Mucosa of stomach (tissue), 1 donor: Measurements from ENCODE around the gene AP1S2.

Experiments
- H3K27me3 ChIP-seq: one replicate; pipeline ENCODE4 v1.7.0; 2013; ENCODE audit warnings: mild to moderate bottlenecking, low read length; ENCODE audit not compliant: control insufficient read depth, insufficient read depth
- H3K36me3 ChIP-seq: one replicate; pipeline ENCODE4 v1.7.0; 2013; ENCODE audit warnings: low read length; ENCODE audit not compliant: control insufficient read depth, insufficient read depth
- H3K4me1 ChIP-seq: one replicate; pipeline ENCODE4 v1.7.0; 2013; ENCODE audit warnings: mild to moderate bottlenecking, low read length; ENCODE audit not compliant: control insufficient read depth, insufficient read depth
- H3K4me3 ChIP-seq: one replicate; pipeline ENCODE4 v1.7.0; 2013; ENCODE audit warnings: low read length
- H3K9ac ChIP-seq: one replicate; pipeline ENCODE4 v1.7.0; 2013; ENCODE audit warnings: mild to moderate bottlenecking, low read length, moderate library complexity
- H3K9me3 ChIP-seq: one replicate; pipeline ENCODE4 v1.7.0; 2013; ENCODE audit warnings: mild to moderate bottlenecking, low read length, moderate library complexity; ENCODE audit not compliant: control insufficient read depth
- donor health status: Pancreatic carcinoma.

The AP1S2 gene

DNA sequence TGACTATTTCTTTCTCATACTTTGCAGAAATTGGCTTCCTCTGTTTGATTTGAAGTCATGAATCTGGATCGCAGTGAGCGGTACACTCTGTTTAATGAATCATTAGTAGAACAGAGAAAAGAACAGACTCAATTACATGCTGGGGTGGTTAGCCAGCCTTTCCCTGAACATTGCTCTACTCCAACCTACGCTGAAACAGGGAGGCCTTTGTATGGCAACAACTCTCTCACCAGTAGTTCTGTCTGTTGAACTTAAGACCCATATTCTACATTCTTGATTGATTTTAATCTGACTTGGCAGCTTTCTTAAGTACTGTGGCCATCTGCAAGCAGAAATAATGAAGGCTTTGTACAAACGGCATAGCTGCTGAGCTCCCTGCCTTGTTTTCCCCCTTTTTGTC is 19.0 kb upstream of the AP1S2 start:
- no peaks in the 10 kb centered on the region for H3K27me3 ChIP-seq
- no peak overlapping the region for H3K4me3 ChIP-seq
- no peaks in the 10 kb centered on the region for H3K36me3 ChIP-seq
- H3K4me1 ChIP-seq = peaks cover 4% of the 10 kb centered on the region
- no peak overlapping the region for H3K9ac ChIP-seq
- no peaks in the 10 kb centered on the region for H3K9me3 ChIP-seq

DNA sequence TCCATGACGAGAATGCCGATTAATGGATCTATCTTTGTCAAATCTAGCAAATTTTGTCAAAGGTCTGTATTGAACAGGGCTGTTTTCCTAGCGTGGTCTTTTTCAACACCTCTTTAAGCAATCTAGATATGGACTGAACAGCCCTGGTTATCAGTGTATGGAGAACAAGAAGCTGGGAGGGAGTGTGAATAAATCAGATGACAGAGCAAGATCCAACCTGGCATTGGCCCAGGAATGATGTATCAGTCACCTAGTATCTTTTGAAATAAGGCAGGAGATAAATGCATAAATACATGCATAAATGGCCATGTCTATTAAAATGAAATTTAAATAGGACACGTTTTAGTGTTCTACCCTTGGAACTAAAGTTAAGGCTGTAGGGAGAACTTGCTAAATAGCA is 15.7 kb upstream of the AP1S2 start:
- Histone ChIP-seq H3K4me1 (peaks cover 4% of the 10 kb centered on the region), H3K9ac (no peak overlapping the region), H3K36me3 (no peaks in the 10 kb centered on the region), H3K4me3 (no peak overlapping the region), H3K27me3 (no peaks in the 10 kb centered on the region), H3K9me3 (no peaks in the 10 kb centered on the region)

DNA sequence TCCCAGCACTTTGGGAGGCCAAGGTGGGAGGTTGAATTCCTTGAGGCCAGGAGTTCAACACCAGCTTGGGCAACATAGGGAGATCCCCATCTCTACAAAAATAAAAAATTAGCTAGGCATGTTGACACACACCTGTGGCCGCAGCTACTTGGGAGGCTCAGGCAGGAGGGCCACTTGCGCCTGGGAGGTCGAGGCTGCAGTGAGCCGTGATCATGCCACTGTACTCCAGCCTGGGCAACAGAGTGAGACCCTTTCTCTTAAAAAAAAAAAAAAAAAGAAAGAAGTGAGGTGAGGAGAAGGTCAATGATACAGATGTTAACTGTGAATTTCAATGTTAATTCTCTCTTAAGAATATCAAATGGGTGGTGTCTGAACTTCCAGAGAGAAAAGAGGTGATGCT is 15.1 kb upstream of the AP1S2 start:
- Histone ChIP-seq H3K4me1 (peaks cover 4% of the 10 kb centered on the region), H3K9me3 (no peaks in the 10 kb centered on the region), H3K4me3 (no peak overlapping the region), H3K36me3 (no peaks in the 10 kb centered on the region), H3K9ac (no peak overlapping the region), H3K27me3 (no peaks in the 10 kb centered on the region)

DNA sequence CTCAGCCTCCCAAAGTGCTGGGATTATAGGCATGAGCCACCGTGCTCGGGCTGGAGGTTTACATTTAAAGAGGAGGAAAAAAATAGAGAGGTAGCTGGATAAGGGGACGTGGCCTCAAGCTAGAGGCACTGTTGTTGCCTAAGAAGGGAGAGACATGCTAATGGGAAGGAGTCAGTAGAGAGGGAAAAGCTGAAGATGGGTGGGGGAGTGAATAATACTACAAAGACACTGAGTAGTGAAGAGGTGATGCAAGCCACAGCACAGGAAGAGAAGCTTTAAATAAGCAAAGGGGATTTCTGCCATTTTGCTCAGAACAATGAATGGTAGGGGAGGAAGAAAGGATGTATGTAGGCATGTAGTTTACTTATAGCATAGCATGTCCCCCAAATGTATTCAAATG is 11.5 kb upstream of the AP1S2 start:
- no peaks in the 10 kb centered on the region for H3K27me3 ChIP-seq
- no peaks in the 10 kb centered on the region for H3K36me3 ChIP-seq
- H3K9ac ChIP-seq = no peak overlapping the region
- no peaks in the 10 kb centered on the region for H3K9me3 ChIP-seq
- H3K4me1 ChIP-seq = no peaks in the 10 kb centered on the region
- no peak overlapping the region for H3K4me3 ChIP-seq

DNA sequence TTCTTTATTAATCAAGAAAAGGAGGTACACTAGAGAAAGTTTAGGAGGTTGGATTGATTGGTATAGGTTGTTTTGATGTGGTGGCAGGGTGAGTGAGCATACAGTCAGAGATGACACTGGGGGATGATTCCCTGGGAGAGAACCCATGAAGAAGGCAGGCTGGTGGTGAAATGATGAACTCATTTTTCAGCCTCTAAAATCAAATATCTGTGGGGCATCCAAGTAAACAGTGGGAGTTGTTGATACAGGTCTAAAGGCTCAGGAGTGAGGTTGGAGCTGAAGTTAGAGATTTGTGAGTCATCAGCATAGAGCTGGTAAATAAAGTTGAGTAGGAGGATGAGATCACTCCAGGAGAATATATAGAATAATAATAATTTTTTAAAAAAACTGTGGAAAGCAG is 10.0 kb upstream of the AP1S2 start:
- no peak overlapping the region for H3K4me3 ChIP-seq
- H3K4me1 ChIP-seq = no peaks in the 10 kb centered on the region
- no peak overlapping the region for H3K9ac ChIP-seq
- no peaks in the 10 kb centered on the region for H3K9me3 ChIP-seq
- no peaks in the 10 kb centered on the region for H3K27me3 ChIP-seq
- no peaks in the 10 kb centered on the region for H3K36me3 ChIP-seq

DNA sequence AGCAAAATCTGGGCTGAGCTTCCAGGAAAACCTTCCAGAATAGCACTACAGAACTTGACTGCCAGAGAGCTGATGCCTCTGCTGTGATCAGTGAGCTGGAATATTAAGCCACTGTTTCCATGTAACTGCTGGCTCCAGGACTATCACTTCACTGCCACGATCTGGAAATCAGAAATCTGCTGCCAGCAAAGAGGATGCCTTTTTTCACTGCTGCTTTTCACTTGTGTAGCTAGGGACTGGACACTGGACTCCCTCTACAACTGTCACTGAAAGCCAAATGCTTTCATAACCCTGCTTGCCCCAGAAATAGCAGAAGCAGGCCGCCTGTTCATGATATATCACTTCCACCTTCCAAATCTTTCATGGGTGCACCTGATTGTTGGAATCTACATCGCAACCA is 9.4 kb upstream of the AP1S2 start:
- H3K9me3 ChIP-seq = no peaks in the 10 kb centered on the region
- H3K36me3 ChIP-seq = no peaks in the 10 kb centered on the region
- no peaks in the 10 kb centered on the region for H3K4me1 ChIP-seq
- H3K9ac ChIP-seq = no peak overlapping the region
- H3K4me3 ChIP-seq = no peak overlapping the region
- no peaks in the 10 kb centered on the region for H3K27me3 ChIP-seq

DNA sequence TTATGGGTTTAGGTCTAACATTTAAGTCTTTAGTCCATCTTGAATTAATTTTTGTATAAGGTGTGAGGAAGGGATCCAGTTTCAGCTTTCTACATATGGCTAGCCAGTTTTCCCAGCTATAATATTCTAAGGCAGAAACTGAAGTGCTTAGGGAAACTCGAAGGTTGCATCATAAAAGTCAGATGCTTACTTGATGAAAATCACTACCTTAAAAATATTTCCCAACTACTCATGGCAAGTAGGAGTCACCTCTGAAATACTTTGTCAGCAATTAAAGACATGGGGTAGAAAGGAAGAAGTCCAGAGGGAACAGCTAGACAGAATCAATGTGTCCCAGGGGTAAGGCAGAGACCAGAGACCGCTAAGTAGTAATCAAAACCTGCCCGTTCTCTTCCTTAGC is 6.3 kb upstream of the AP1S2 start:
- H3K4me1 ChIP-seq = no peaks in the 10 kb centered on the region
- H3K9me3 ChIP-seq = no peaks in the 10 kb centered on the region
- no peaks in the 10 kb centered on the region for H3K27me3 ChIP-seq
- no peak overlapping the region for H3K4me3 ChIP-seq
- H3K36me3 ChIP-seq = no peaks in the 10 kb centered on the region
- H3K9ac ChIP-seq = no peak overlapping the region

DNA sequence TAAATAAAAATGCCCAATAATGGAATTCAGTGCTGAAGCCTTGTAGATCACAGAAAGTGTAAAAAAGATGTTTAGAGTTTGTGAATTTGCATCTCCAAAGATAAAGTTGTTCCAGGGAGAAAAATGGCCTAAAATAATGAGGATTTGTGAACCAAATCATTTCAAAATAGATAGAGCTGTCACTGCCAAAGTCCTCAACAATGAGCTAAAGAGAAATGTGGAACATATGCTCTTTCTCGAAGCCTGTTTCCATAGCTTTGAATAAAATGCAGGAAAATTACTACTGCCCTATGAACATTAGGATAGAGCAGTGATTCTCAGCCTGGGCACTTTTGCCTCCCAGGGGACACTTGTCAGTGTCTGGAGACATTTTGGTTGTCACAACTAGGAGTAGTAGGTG is 3.4 kb upstream of the AP1S2 start:
- Histone ChIP-seq H3K4me3 (no peak overlapping the region), H3K27me3 (no peaks in the 10 kb centered on the region), H3K4me1 (no peaks in the 10 kb centered on the region), H3K36me3 (no peaks in the 10 kb centered on the region), H3K9me3 (no peaks in the 10 kb centered on the region), H3K9ac (no peak overlapping the region)

DNA sequence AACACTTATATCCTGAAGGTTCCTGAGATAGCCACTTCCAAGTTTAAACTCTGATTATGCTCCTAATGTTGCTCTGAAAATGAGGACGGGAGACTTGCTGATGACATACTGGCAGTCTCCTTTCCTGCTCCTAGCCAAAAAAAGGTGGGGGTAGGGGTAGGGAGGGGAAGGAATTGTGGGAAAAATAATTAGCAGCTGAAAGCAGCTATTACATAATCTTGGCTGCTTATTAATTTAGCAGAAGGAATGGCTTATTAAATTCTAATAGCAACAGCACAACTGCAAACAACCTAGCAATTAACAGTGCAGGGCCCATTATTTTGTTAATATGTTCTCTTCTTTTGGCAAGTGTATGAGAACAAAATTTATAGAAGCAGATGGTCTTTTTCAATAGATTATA is 2.0 kb upstream of the AP1S2 start:
- Histone ChIP-seq H3K36me3 (no peaks in the 10 kb centered on the region), H3K4me3 (no peak overlapping the region), H3K9ac (no peak overlapping the region), H3K4me1 (no peaks in the 10 kb centered on the region), H3K27me3 (no peaks in the 10 kb centered on the region), H3K9me3 (no peaks in the 10 kb centered on the region)

DNA sequence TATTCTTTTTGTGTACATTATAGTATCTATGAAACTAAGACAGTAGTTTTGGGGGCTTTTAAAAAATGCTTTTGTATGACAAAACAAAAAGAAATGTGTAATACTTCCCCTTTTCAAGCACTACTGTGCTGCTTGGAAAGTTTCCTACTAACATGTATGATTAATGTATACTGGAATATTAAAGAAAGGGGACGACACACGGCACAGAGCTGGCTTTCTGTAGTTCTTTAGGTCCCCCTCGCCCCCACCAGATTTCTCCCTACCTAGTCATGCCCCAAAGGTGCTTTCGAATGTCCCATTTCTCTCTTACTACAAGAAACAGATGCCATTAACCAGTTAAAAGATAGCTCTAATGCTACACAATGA is 1.6 kb upstream of the AP1S2 start:
- no peaks in the 10 kb centered on the region for H3K36me3 ChIP-seq
- H3K9ac ChIP-seq = no peak overlapping the region
- no peak overlapping the region for H3K4me3 ChIP-seq
- no peaks in the 10 kb centered on the region for H3K9me3 ChIP-seq
- no peaks in the 10 kb centered on the region for H3K4me1 ChIP-seq
- H3K27me3 ChIP-seq = no peaks in the 10 kb centered on the region

DNA sequence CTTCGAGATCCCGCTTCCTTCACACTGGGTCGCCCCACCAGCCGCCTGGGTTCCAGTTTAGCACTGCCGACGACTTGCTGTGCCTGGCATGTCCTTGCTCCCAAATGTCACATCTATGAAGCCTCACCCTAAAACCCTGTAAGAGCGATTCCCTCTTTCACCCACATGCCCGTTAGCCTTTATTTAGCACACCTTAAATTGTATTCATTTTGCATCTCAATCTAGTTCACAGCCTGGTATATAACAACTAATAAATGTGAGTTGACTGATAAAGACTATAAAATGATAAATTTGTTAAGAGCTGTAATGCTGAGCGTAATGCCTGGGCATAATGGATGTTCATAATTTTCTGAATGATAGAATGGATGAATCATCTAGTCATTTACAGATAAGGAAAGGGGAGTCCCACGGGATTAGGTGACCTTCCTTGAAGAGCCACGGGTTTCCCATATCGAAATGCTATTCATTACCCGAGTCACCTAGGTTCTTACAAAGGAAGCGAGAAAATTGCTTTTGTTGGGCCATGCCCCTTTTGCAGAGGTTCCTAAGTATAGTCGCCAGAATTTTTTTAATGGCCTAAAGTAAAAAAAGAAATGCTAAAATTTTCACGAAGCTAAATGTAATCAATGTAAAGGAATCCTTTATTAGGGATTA is 1.1 kb upstream of the AP1S2 start:
- Histone ChIP-seq H3K4me1 (no peaks in the 10 kb centered on the region), H3K9me3 (no peaks in the 10 kb centered on the region), H3K27me3 (no peaks in the 10 kb centered on the region), H3K4me3 (peak overlapping the region; percentile 36), H3K36me3 (no peaks in the 10 kb centered on the region), H3K9ac (peak overlapping the region; percentile 64)

DNA sequence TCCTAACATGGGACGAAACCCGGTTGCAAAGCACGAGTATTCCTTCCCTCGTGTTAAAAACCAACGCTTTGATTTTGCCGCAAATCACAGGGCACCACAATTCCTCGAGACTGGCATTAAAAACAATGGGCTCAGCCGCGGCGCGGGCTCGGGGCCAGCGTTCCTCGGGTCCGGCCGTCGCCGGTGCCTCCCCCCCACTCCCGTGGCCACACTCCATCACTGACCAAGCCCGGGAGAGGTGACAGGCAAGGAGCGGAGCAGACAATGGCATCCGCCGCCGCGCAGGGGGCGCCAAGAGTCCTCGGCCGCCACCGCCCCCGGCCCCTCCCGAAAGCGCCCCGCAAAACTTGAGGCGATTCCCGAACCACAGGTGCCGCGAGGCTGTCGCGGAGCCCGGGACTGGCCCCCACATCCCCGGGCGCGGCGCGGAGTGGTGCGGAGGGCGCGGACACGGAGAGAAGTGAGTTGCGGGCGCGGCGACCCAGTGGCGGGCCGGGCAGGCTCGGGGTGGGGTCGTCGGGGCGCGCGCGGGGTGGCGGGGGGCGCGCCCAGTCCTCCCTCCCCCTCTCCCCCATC is 445 bp downstream of the AP1S2 start:
- Histone ChIP-seq H3K9me3 (no peaks in the 10 kb centered on the region), H3K27me3 (no peaks in the 10 kb centered on the region), H3K4me3 (peak overlapping the region; percentile 22), H3K9ac (peak overlapping the region; percentile 31), H3K4me1 (no peaks in the 10 kb centered on the region), H3K36me3 (no peaks in the 10 kb centered on the region)

DNA sequence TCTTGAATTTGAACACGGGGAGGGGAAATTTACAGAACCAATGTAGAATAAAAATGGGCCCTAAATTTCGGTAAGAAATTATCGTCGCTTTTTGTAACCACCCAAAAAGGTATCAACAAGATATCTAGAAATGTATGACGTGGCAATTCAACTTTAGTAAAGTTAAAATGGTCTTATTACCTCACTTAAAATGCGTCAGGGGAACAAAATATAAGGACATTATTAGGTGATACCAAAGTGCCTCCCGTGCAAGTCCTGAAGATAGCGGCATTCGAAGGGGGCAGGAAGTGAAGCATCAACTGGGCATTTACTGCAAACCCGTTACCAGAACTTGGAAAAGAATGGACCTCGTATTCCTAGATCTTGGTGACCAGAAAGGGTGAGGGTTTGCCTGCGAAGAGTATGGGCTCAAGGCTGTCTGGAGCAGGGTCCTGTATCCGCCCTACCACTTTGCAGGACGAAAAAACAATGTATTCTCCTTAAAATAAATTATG is 980 bp downstream of the AP1S2 start:
- Histone ChIP-seq H3K4me1 (no peaks in the 10 kb centered on the region), H3K4me3 (peak overlapping the region; percentile 22), H3K36me3 (no peaks in the 10 kb centered on the region), H3K9me3 (no peaks in the 10 kb centered on the region), H3K9ac (peak overlapping the region; percentile 31), H3K27me3 (no peaks in the 10 kb centered on the region)
